Stimulated activated CD8-positive, alpha-beta memory T cell treated with anti-CD3 and anti-CD28 coated beads, Interleukin-12 subunit alpha, Interleukin-12 subunit beta, amount 100 ng/mL, for 4 hours (primary cell): ENCODE measurements around the gene HTT.
A peak's percentile ranks its signal among the peaks of the same experiment; 100 is the strongest.
"Not testable (repeated sequence)": the region's sequence is repeated elsewhere in the genome, so short reads cannot be mapped to it uniquely, and the experiment has no call there.

Experiments
- DNase-seq: peaks from one replicate; pipeline ENCODE4 v3.0.0-alpha.2; 2020; ENCODE audit warnings: low read depth

The HTT gene

GRCh38 chr4:3082925-3083515 is 8.5 kb downstream of the HTT start:
- no peak for DNase-seq

- no peak for DNase-seq
These were observed 9.3 kb downstream of the HTT start for GRCh38 chr4:3083732-3084131.

- DNase-seq = no peak
These were observed 11.6 kb downstream of the HTT start for GRCh38 chr4:3085948-3086670.

GRCh38 chr4:3087115-3087797 is 12.8 kb downstream of the HTT start:
- DNase-seq = no peak

- no peak for DNase-seq
These were observed 17.0 kb downstream of the HTT start for GRCh38 chr4:3091464-3091863.

- DNase-seq = not testable (repeated sequence)
These were observed 20.2 kb downstream of the HTT start for GRCh38 chr4:3094701-3095100.

- DNase-seq = no peak
These were observed 21.7 kb downstream of the HTT start for GRCh38 chr4:3096202-3096601.

GRCh38 chr4:3098346-3098745 is 23.9 kb downstream of the HTT start:
- no peak for DNase-seq

- peak; percentile 79 for DNase-seq
These were observed 32.1 kb downstream of the HTT start for GRCh38 chr4:3106339-3107186.

GRCh38 chr4:3107271-3107670 is 32.8 kb downstream of the HTT start:
- no peak for DNase-seq

- no peak for DNase-seq
These were observed 33.2 kb downstream of the HTT start for GRCh38 chr4:3107691-3108121.

GRCh38 chr4:3108211-3108610 is 33.7 kb downstream of the HTT start:
- DNase-seq = no peak

- DNase-seq = no peak
These were observed 37.0 kb downstream of the HTT start for GRCh38 chr4:3111461-3111860.

- no peak for DNase-seq
These were observed 37.7 kb downstream of the HTT start for GRCh38 chr4:3112201-3112600.

GRCh38 chr4:3112609-3113469 is 38.4 kb downstream of the HTT start:
- DNase-seq = no peak

GRCh38 chr4:3114377-3114776 is 39.9 kb downstream of the HTT start:
- DNase-seq = no peak

GRCh38 chr4:3115637-3116270 is 41.3 kb downstream of the HTT start:
- DNase-seq = no peak

GRCh38 chr4:3116955-3117354 is 42.5 kb downstream of the HTT start:
- no peak for DNase-seq

- DNase-seq = no peak
These were observed 43.8 kb downstream of the HTT start for GRCh38 chr4:3118312-3118711.

GRCh38 chr4:3119464-3119863 is 45.0 kb downstream of the HTT start:
- DNase-seq = no peak

GRCh38 chr4:3121110-3121509 is 46.6 kb downstream of the HTT start:
- DNase-seq = no peak
